Measurements from ENCODE around the gene CFAP299.

DNA sequence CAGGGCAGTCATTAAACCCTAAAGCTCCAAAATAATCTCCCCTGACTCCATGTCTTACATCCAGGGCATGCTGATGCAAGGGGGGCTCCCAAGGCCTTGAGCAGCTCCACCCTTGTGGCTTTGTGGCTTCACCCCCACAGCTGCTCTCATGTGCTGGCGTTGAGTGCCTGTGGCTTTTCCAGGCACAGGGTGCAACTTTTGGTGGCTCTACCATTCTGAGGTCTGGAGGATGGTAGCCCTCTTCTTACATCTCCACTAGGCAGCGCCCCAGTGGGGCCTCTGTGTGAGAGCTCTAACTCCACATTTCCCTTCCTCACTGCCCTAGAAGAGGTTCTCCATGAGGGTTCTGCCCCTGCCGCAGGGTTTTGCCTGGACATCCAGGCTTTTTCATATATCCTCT is 35.1 kb downstream of the CFAP299 start:
- TF ChIP-seq CTCF (conservative IDR thresholded peaks at IDR 0.05; ENCODE audit: low read length), result no peak
- no peak for TF ChIP-seq EZH2phosphoT487 (IDR thresholded peaks at IDR 0.05; ENCODE audit: borderline replicate concordance)

Measured in Loucy (cell line).